ENCODE measurements around the gene SGMS1.
"Not testable (repeated sequence)": the region's sequence is repeated elsewhere in the genome, so short reads cannot be mapped to it uniquely, and the experiment has no call there.

Gene SGMS1

GRCh38 chr10:50623663-50624412, at the start of gene SGMS1:
Gene SGMS1, minus strand, starts transcription at chr10:50623956. Its CDS starts 279,842 bp downstream, at chr10:50344114.
- TF ChIP-seq CTCF (IDR thresholded peaks at IDR 0.05; ENCODE audit: control insufficient read depth, insufficient read depth, low read depth, low read length, missing control alignments), result no peak
- H3K4me3 ChIP-seq (ENCODE audit: control insufficient read depth, low read depth, low read length), result peak within 1 kb of the TSS; percentile 88
- DNase-seq (ENCODE audit: low read depth), result peak; percentile 61

GRCh38 chr10:50672152-50672551, 48.4 kb upstream of the SGMS1 start:
- not testable (repeated sequence) for DNase-seq (ENCODE audit: low read depth); H3K4me3 ChIP-seq (ENCODE audit: control insufficient read depth, low read depth, low read length)

- not testable (repeated sequence) for H3K4me3 ChIP-seq (ENCODE audit: control insufficient read depth, low read depth, low read length); DNase-seq (ENCODE audit: low read depth)
Observed at GRCh38 chr10:50671645-50672044, 47.9 kb upstream of the SGMS1 start.

GRCh38 chr10:50669957-50670356, 46.2 kb upstream of the SGMS1 start:
- H3K4me3 ChIP-seq (ENCODE audit: control insufficient read depth, low read depth, low read length); DNase-seq (ENCODE audit: low read depth): not testable (repeated sequence)

- not testable (repeated sequence) for DNase-seq (ENCODE audit: low read depth); H3K4me3 ChIP-seq (ENCODE audit: control insufficient read depth, low read depth, low read length)
Observed at GRCh38 chr10:50667353-50667752, 43.6 kb upstream of the SGMS1 start.

- DNase-seq (ENCODE audit: low read depth); H3K4me3 ChIP-seq (ENCODE audit: control insufficient read depth, low read depth, low read length): not testable (repeated sequence)
Observed at GRCh38 chr10:50662420-50662819, 38.7 kb upstream of the SGMS1 start.

GRCh38 chr10:50661563-50661962, 37.8 kb upstream of the SGMS1 start:
- not testable (repeated sequence) for H3K4me3 ChIP-seq (ENCODE audit: control insufficient read depth, low read depth, low read length); DNase-seq (ENCODE audit: low read depth)

GRCh38 chr10:50659865-50660730, 36.3 kb upstream of the SGMS1 start:
- DNase-seq (ENCODE audit: low read depth); H3K4me3 ChIP-seq (ENCODE audit: control insufficient read depth, low read depth, low read length): not testable (repeated sequence)
- peak; percentile 19 for TF ChIP-seq CTCF (IDR thresholded peaks at IDR 0.05; ENCODE audit: control insufficient read depth, insufficient read depth, low read depth, low read length, missing control alignments)

GRCh38 chr10:50659016-50659864, 35.5 kb upstream of the SGMS1 start:
- H3K4me3 ChIP-seq (ENCODE audit: control insufficient read depth, low read depth, low read length); DNase-seq (ENCODE audit: low read depth): not testable (repeated sequence)

- no peak for TF ChIP-seq CTCF (IDR thresholded peaks at IDR 0.05; ENCODE audit: control insufficient read depth, insufficient read depth, low read depth, low read length, missing control alignments)
- no peak for DNase-seq (ENCODE audit: low read depth)
- H3K4me3 ChIP-seq (ENCODE audit: control insufficient read depth, low read depth, low read length), result no peak overlapping the region
Observed at GRCh38 chr10:50658165-50658564, 34.4 kb upstream of the SGMS1 start.

Measured in AG09309 (cell line).